HepG2 (cell line): Measurements from ENCODE around the gene FCMR. TPM values are rescaled to one million over a fixed set of nuclear protein-coding genes. Genes with fewer than 3 reads are reported as not detected.

Source experiments
- ATAC-seq: fragments of 200-7000 bp; cut with Tn5 transposase; 3 replicates; pipeline ENCODE4 v1.9.1; 2020; ENCODE audit warnings: mild to moderate bottlenecking, moderate library complexity
- BruUV-seq: library from RNA; stranded (reverse); fragments of 400-500 nt; replicated peaks from 2 replicates; lab custom pipeline; 2021; lab: Mats Ljungman, UMichigan
- CTCF ChIA-PET: fragments of 300-600 bp; formaldehyde crosslinking; extraction: SDS; loops from one replicate; lab custom pipeline; 2021; ENCODE audit warnings: low total read pairs, inconsistent platforms, low intra/inter-chr PET ratio; lab: Yijun Ruan, JAX
- POLR2A ChIA-PET: fragments of 350-600 bp; sonication (Branson Sonifier 250); formaldehyde crosslinking; loops from one replicate; lab custom pipeline; 2020; ENCODE audit warnings: antibody characterized with exemption, inconsistent platforms; lab: Yijun Ruan, JAX
- DNase-seq: peaks from one replicate; pipeline ENCODE4 v3.0.0-alpha.2; 2015; ENCODE audit warnings: low spot score
- FAIRE-seq: peaks from 3 replicates; lab custom pipeline; 2011; peaks lifted over from hg19 to GRCh38; lab: Jason Lieb, UNC
- H2AFZ ChIP-seq: one replicate; pipeline ENCODE4 v1.6.1; 2011; ENCODE audit warnings: low read length, inconsistent platforms
- H3K27ac ChIP-seq: fragments of 300-600 bp; 3 replicates; pipeline ENCODE4 v1.8.0; 2011; ENCODE audit warnings: mixed run types, mild to moderate bottlenecking, mixed read lengths, low read length, inconsistent platforms; ENCODE audit not compliant: insufficient read depth; ENCODE audit errors: extremely low read length
- H3K27me3 ChIP-seq, 2 experiments: fragments of 200-600 bp in 1 of 2; 2 replicates in 1 of 2; 3 replicates in 1 of 2; pipeline versions ENCODE4 v1.6.0 to v1.8.0; 2011; ENCODE audit warnings: low read length in 2 of 2, mild to moderate bottlenecking in 2 of 2, moderate library complexity in 2 of 2, inconsistent platforms in 1 of 2; ENCODE audit not compliant: insufficient read depth in 2 of 2, control insufficient read depth in 1 of 2
- H3K36me3 ChIP-seq, 2 experiments: fragments of 200-600 bp in 1 of 2; replicated peaks in 1 of 2; 2 replicates in 1 of 2; 3 replicates in 1 of 2; pipeline versions ENCODE4 v1.5.1 to v1.8.0; 2011; ENCODE audit warnings: low read length in 2 of 2, inconsistent platforms in 1 of 2; ENCODE audit not compliant: insufficient read depth in 2 of 2, control insufficient read depth in 1 of 2
- H3K4me1 ChIP-seq: 2 replicates; pipeline ENCODE4 v1.5.1; 2012; ENCODE audit warnings: low read length, inconsistent platforms; ENCODE audit not compliant: insufficient read depth
- H3K4me2 ChIP-seq: 2 replicates; pipeline ENCODE4 v1.6.0; 2011; ENCODE audit warnings: low read depth, low read length, inconsistent platforms
- H3K4me3 ChIP-seq, 3 experiments: fragments of 200-600 bp in 1 of 3; sonication (generic), shearing (Covaris generic) in 1 of 3; replicated peaks in 1 of 3; 2 replicates each; pipeline ENCODE4 v1.5.1; 2011 to 2016; ENCODE audit warnings: low read length in 3 of 3, inconsistent platforms in 2 of 3, low read depth in 2 of 3, mild to moderate bottlenecking in 2 of 3, control low read depth in 1 of 3, mixed read lengths in 1 of 3; ENCODE audit not compliant: insufficient read depth in 1 of 3
- H3K79me2 ChIP-seq: one replicate; pipeline ENCODE4 v1.6.1; 2011; ENCODE audit warnings: low read length, inconsistent platforms; ENCODE audit not compliant: insufficient read depth
- H3K9ac ChIP-seq: 2 replicates; pipeline ENCODE4 v1.6.0; 2011; ENCODE audit warnings: mild to moderate bottlenecking, low read depth, low read length, inconsistent platforms; ENCODE audit not compliant: insufficient read depth
- H3K9me3 ChIP-seq: 2 replicates; pipeline ENCODE4 v1.5.1; 2012; ENCODE audit warnings: mild to moderate bottlenecking, low read length
- H4K20me1 ChIP-seq: 2 replicates; pipeline ENCODE4 v1.6.0; 2011; ENCODE audit warnings: inconsistent platforms, mild to moderate bottlenecking, low read length, moderate library complexity; ENCODE audit not compliant: insufficient read depth
- CBX5 ChIP-seq: sonication (generic); formaldehyde crosslinking; IDR thresholded peaks from 2 replicates; pipeline ENCODE4 v1.4.0; 2020; ENCODE audit warnings: missing genetic modification reagents, borderline replicate concordance
- CHCHD3 ChIP-seq: sonication (generic); formaldehyde crosslinking; IDR thresholded peaks from 2 replicates; pipeline ENCODE4 v1.8.0; 2022; ENCODE audit warnings: mild to moderate bottlenecking, missing genetic modification reagents, moderate library complexity
- EEA1 ChIP-seq: sonication (generic); formaldehyde crosslinking; IDR thresholded peaks from 2 replicates; pipeline ENCODE4 v1.5.1; 2020; ENCODE audit warnings: mild to moderate bottlenecking, missing genetic modification reagents, borderline replicate concordance
- IKZF4 ChIP-seq: sonication (generic); formaldehyde crosslinking; IDR thresholded peaks from 2 replicates; pipeline ENCODE4 v1.5.1; 2020; ENCODE audit warnings: borderline replicate concordance, mild to moderate bottlenecking, low read depth, missing genetic modification reagents; ENCODE audit errors: not compliant biosample characterization
- MIER3 ChIP-seq: IDR thresholded peaks from 2 replicates; pipeline ENCODE4 v1.6.1; 2016; ENCODE audit warnings: missing compliant biosample characterization, borderline replicate concordance
- PHF21A ChIP-seq: sonication (generic); formaldehyde crosslinking; IDR thresholded peaks from 2 replicates; pipeline ENCODE4 v1.5.0; 2020; ENCODE audit warnings: mild to moderate bottlenecking, missing genetic modification reagents
- POGZ ChIP-seq: sonication (generic); formaldehyde crosslinking; IDR thresholded peaks from 2 replicates; pipeline ENCODE4 v1.4.0; 2020; ENCODE audit warnings: mild to moderate bottlenecking, missing genetic modification reagents
- RAD21 ChIP-seq: fragments of 450-650 bp; formaldehyde crosslinking; IDR thresholded peaks from 2 replicates; pipeline ENCODE4 v1.5.0; 2020; ENCODE audit warnings: mild to moderate bottlenecking
- RERE ChIP-seq: IDR thresholded peaks from 2 replicates; pipeline ENCODE4 v1.6.1; 2016; ENCODE audit warnings: low read depth, missing genetic modification reagents, missing compliant biosample characterization
- SETDB1 ChIP-seq: sonication (generic); formaldehyde crosslinking; IDR thresholded peaks from 2 replicates; pipeline ENCODE4 v1.5.1; 2020; ENCODE audit warnings: missing genetic modification reagents, mild to moderate bottlenecking, borderline replicate concordance
- SKI ChIP-seq: fragments of 450-650 bp; IDR thresholded peaks from one replicate; pipeline ENCODE4 v1.6.1; 2018; ENCODE audit warnings: mild to moderate bottlenecking; ENCODE audit not compliant: partially characterized antibody
- SMYD3 ChIP-seq: sonication (generic); formaldehyde crosslinking; IDR thresholded peaks from 2 replicates; pipeline ENCODE4 v1.8.1; 2023; ENCODE audit warnings: mild to moderate bottlenecking, missing genetic modification reagents
- ZNF235 ChIP-seq: sonication (generic); formaldehyde crosslinking; IDR thresholded peaks from 2 replicates; pipeline ENCODE4 v1.8.1; 2023; ENCODE audit warnings: mild to moderate bottlenecking, missing genetic modification reagents, borderline replicate concordance
- ZNF329 ChIP-seq: sonication (generic); formaldehyde crosslinking; IDR thresholded peaks from 2 replicates; pipeline ENCODE4 v1.9.0; 2021; ENCODE audit warnings: low read depth, mild to moderate bottlenecking, missing genetic modification reagents
- ZNF704 ChIP-seq: sonication (generic); formaldehyde crosslinking; IDR thresholded peaks from 2 replicates; pipeline ENCODE4 v1.8.1; 2023; ENCODE audit warnings: mild to moderate bottlenecking, inconsistent platforms, moderate library complexity, missing genetic modification reagents, borderline replicate concordance
- WGBS: methylation state at CpG from one replicate; pipeline ENCODE4 v1.1.6; 2017; ENCODE audit warnings: low lambda C conversion rate; 5-methylcytosine and 5-hydroxymethylcytosine counted together
- in situ Hi-C: cut with HindIII; loops from 2 replicates; pipeline ENCODE4 v1.10.0; 2017; ENCODE audit warnings: low pct_unique_long_range_greater_than_20kb; ENCODE audit not compliant: extremely low pct_ligation_motif_present
- intact Hi-C: fragments of 100-400 bp; cut with micrococcal nuclease; formaldehyde crosslinking; loops from one replicate; pipeline ENCODE4 v1.10.0; 2022; ENCODE audit not compliant: unreplicated experiment
- polyA plus RNA-seq, 8 experiments: library from polyadenylated mRNA; depleted of rRNA in 3 of 8; stranded (reverse) in 7 of 8; unstranded in 1 of 8; fragments of >200 nt; fragmentation: Illumina TruSeq in 4 of 8; extraction: Trizol in 4 of 8; gene quantifications; 2 replicates each; pipeline versions ENCODE4 v1.2.1 to v1.2.3, GENCODE V29; 2011 to 2016; ENCODE audit warnings: low read depth in 4 of 8, missing spikeins in 1 of 8, mixed read lengths in 1 of 8; ENCODE audit not compliant: insufficient read depth in 1 of 8
- total RNA-seq, 5 experiments: library from RNA; depleted of rRNA; stranded (reverse); fragments of >200 nt; fragmentation: Illumina TruSeq; extraction: Trizol; gene quantifications; 2 replicates each; pipeline ENCODE4 v1.2.3, GENCODE V29; 2016; ENCODE audit warnings: low read depth in 1 of 5

Gene FCMR
- total and polyA plus RNA-seq, 2 of the 13 experiments (the other 11 are each of a cell fraction or from before 2014, with no cell fraction given): not detected

GRCh38 chr1:206895837-206896242 is 25.9 kb downstream of the FCMR start:
- CTCF ChIA-PET: no interaction called here
- intact Hi-C loops (no loop called here), in situ Hi-C loops (no loop called here)
- ATAC-seq (no peak), DNase-seq (no peak), FAIRE-seq (no peak)
- no peak overlapping the region for H3K4me2 ChIP-seq
- no peaks in the 10 kb centered on the region for H3K9me3 ChIP-seq
- H3K4me1 ChIP-seq: no peaks in the 10 kb centered on the region
- no peak overlapping the region for H2AFZ ChIP-seq
- no peaks in the 10 kb centered on the region for H3K36me3 ChIP-seq
- WGBS: 0% methylated on average over 3 of the region's 3 CpGs
- no peaks in the 10 kb centered on the region for H4K20me1 ChIP-seq
- TF ChIP-seq MIER3 (CRISPR knock-in tag) (no peak), SETDB1 (CRISPR knock-in tag) (no peak), IKZF4 (CRISPR knock-in tag) (no peak), POGZ (no peak), ZNF329 (no peak), CBX5 (CRISPR knock-in tag) (no peak), SKI (no peak), SMYD3 (no peak), CHCHD3 (CRISPR knock-in tag) (no peak), EEA1 (no peak), RAD21 (CRISPR knock-in tag) (no peak), RERE (CRISPR knock-in tag) (no peak), ZNF235 (no peak), PHF21A (CRISPR knock-in tag) (no peak), ZNF704 (CRISPR knock-in tag) (no peak)
- H3K9ac ChIP-seq: no peak overlapping the region
- POLR2A ChIA-PET: no interaction called here
- H3K79me2 ChIP-seq: no peaks in the 10 kb centered on the region
- peaks cover 1 to 47% of the 10 kb centered on the region in 2 experiments; a peak in 3 of 5 replicates for H3K27me3 ChIP-seq
- H3K4me3 ChIP-seq: no peak overlapping the region
- no peak overlapping the region for H3K27ac ChIP-seq
- no TSS peak for BruUV-seq
